ENCODE measurements around the gene ANO2.

DNA sequence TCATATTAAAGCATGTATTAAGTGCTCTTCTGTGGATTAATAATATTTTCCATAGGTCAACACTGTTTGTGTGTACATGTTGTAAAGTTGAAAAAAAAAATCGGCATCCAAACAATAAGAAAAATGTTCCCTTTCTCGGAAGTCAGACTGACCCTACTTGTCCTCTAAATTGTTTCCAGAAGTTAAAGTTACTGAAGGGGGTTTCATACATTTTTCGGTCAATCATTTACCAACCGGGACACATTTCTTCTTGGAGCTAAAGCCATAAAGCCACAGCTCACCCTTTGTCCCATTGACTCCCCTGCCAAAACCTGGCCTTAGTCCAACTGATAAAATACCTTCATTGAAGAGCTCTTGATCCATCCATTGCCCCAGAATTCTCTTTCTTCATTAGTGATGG, 230.0 kb downstream of the ANO2 start:
- TF ChIP-seq ZNF331 (CRISPR knock-in tag; IDR thresholded peaks at IDR 0.05; ENCODE audit: low read depth) (no peak), CTCF (conservative IDR thresholded peaks at IDR 0.05; ENCODE audit: low read depth in 2 of 2) (no peak), ZNF114 (CRISPR knock-in tag; IDR thresholded peaks at IDR 0.05) (no peak), POLR2AphosphoS5 (IDR thresholded peaks at IDR 0.05; ENCODE audit: low read depth) (no peak), REST (IDR thresholded peaks at IDR 0.05; ENCODE audit: unreplicated experiment) (no peak), EZH2phosphoT487 (IDR thresholded peaks at IDR 0.05; ENCODE audit: unreplicated experiment) (no peak), EZH2 (IDR thresholded peaks at IDR 0.05; ENCODE audit: low read depth, unreplicated experiment) (no peak), CREB1 (CRISPR knock-in tag; IDR thresholded peaks at IDR 0.05; ENCODE audit: low read depth) (no peak), STAT1 (IDR thresholded peaks at IDR 0.05; ENCODE audit: unreplicated experiment) (no peak), JUNB (IDR thresholded peaks at IDR 0.05; ENCODE audit: unreplicated experiment) (no peak)
- TF ChIP-seq, protein P1, sequence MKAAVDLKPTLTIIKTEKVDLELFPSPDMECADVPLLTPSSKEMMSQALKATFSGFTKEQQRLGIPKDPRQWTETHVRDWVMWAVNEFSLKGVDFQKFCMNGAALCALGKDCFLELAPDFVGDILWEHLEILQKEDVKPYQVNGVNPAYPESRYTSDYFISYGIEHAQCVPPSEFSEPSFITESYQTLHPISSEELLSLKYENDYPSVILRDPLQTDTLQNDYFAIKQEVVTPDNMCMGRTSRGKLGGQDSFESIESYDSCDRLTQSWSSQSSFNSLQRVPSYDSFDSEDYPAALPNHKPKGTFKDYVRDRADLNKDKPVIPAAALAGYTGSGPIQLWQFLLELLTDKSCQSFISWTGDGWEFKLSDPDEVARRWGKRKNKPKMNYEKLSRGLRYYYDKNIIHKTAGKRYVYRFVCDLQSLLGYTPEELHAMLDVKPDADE (IDR thresholded peaks at IDR 0.05): no peak

Data from GM23338 (cell line).